Glutamatergic neuron (in vitro differentiated cells): ENCODE measurements around the gene TAX1BP1. TPM values are rescaled to one million over a fixed set of nuclear protein-coding genes. Genes with fewer than 3 reads are reported as not detected.

Experiments
- DNase-seq: peaks from one replicate; pipeline ENCODE4 v3.0.0; 2022
- H3K27ac Mint-ChIP-seq: one replicate; pipeline ENCODE4 v1.8.0; 2020; ENCODE audit warnings: mild to moderate bottlenecking, mixed read lengths, inconsistent platforms; ENCODE audit not compliant: unreplicated experiment
- H3K27me3 Mint-ChIP-seq: one replicate; pipeline ENCODE4 v1.8.0; 2020; ENCODE audit warnings: mild to moderate bottlenecking, moderate library complexity, mixed read lengths, inconsistent platforms; ENCODE audit not compliant: unreplicated experiment
- H3K36me3 Mint-ChIP-seq: one replicate; pipeline ENCODE4 v1.8.0; 2020; ENCODE audit warnings: mild to moderate bottlenecking, mixed read lengths, inconsistent platforms; ENCODE audit not compliant: unreplicated experiment
- H3K4me1 Mint-ChIP-seq: one replicate; pipeline ENCODE4 v1.8.0; 2020; ENCODE audit warnings: mild to moderate bottlenecking, low read depth, mixed read lengths, inconsistent platforms; ENCODE audit not compliant: unreplicated experiment
- H3K4me3 Mint-ChIP-seq: one replicate; pipeline ENCODE4 v1.8.0; 2020; ENCODE audit warnings: mild to moderate bottlenecking, mixed read lengths, inconsistent platforms; ENCODE audit not compliant: unreplicated experiment
- H3K9me3 Mint-ChIP-seq: one replicate; pipeline ENCODE4 v1.8.0; 2020; ENCODE audit warnings: mild to moderate bottlenecking, moderate library complexity, mixed read lengths, inconsistent platforms; ENCODE audit not compliant: unreplicated experiment
- CTCF ChIP-seq: fragments of 200-600 bp; sonication (generic); IDR thresholded peaks from one replicate; pipeline ENCODE4 v1.5.0; 2021; ENCODE audit not compliant: partially characterized antibody, unreplicated experiment
- total RNA-seq: library from RNA; stranded (reverse); fragmentation: NEBNext Ultra II Directional; extraction: Animal tissue kit (Norgen Biotek cat#: 25700); gene quantifications from one replicate; pipeline ENCODE4 v1.2.1, GENCODE V29; 2021; ENCODE audit not compliant: unreplicated experiment

The TAX1BP1 gene
- total RNA-seq, 1 donor from 2014 or later: 103 TPM

GRCh38 chr7:27822245-27822644, 82.3 kb downstream of the TAX1BP1 start:
- H3K36me3 Mint-ChIP-seq: no peaks in the 10 kb centered on the region
- no peak overlapping the region for H3K4me3 Mint-ChIP-seq
- no peak overlapping the region for H3K27ac Mint-ChIP-seq
- peaks cover 23% of the 10 kb centered on the region for H3K4me1 Mint-ChIP-seq
- H3K9me3 Mint-ChIP-seq: no peaks in the 10 kb centered on the region
- no peak for DNase-seq
- TF ChIP-seq CTCF: no peak
- H3K27me3 Mint-ChIP-seq: peaks cover 2% of the 10 kb centered on the region

- no peak for DNase-seq
- peaks cover 2% of the 10 kb centered on the region for H3K27me3 Mint-ChIP-seq
- no peak for TF ChIP-seq CTCF
- no peaks in the 10 kb centered on the region for H3K36me3 Mint-ChIP-seq
- no peak overlapping the region for H3K27ac Mint-ChIP-seq
- H3K9me3 Mint-ChIP-seq: no peaks in the 10 kb centered on the region
- no peak overlapping the region for H3K4me3 Mint-ChIP-seq
- peaks cover 19% of the 10 kb centered on the region for H3K4me1 Mint-ChIP-seq
Measured at GRCh38 chr7:27825891-27826290, 85.9 kb downstream of the TAX1BP1 start.

GRCh38 chr7:27826357-27826756, 86.4 kb downstream of the TAX1BP1 start:
- H3K27ac Mint-ChIP-seq: no peak overlapping the region
- DNase-seq: no peak
- H3K4me1 Mint-ChIP-seq: peaks cover 22% of the 10 kb centered on the region
- peaks cover 2% of the 10 kb centered on the region for H3K27me3 Mint-ChIP-seq
- no peak for TF ChIP-seq CTCF
- no peaks in the 10 kb centered on the region for H3K36me3 Mint-ChIP-seq
- H3K9me3 Mint-ChIP-seq: no peaks in the 10 kb centered on the region
- H3K4me3 Mint-ChIP-seq: no peak overlapping the region

- Mint-ChIP-seq H3K4me3 (no peak overlapping the region), H3K36me3 (peaks cover 5% of the 10 kb centered on the region), H3K4me1 (peaks cover 12% of the 10 kb centered on the region), H3K27me3 (peaks cover 2% of the 10 kb centered on the region), H3K9me3 (peaks cover 4% of the 10 kb centered on the region), H3K27ac (no peak overlapping the region)
- no peak for TF ChIP-seq CTCF
- no peak for DNase-seq
Measured at GRCh38 chr7:27834179-27834921, 94.4 kb downstream of the TAX1BP1 start.

GRCh38 chr7:27835376-27835775, 95.4 kb downstream of the TAX1BP1 start:
- DNase-seq: no peak
- Mint-ChIP-seq H3K4me3 (no peak overlapping the region), H3K4me1 (peaks cover 20% of the 10 kb centered on the region), H3K27ac (no peak overlapping the region), H3K36me3 (peaks cover 5% of the 10 kb centered on the region), H3K9me3 (peaks cover 6% of the 10 kb centered on the region), H3K27me3 (peaks cover 2% of the 10 kb centered on the region)
- TF ChIP-seq CTCF: no peak
